ENCODE measurements around the gene VPS8. TPM values are rescaled to one million over a fixed set of nuclear protein-coding genes. Genes with fewer than 3 reads are reported as not detected.

Gene VPS8
- total RNA-seq, 1 experiment from 2014 or later = 39.7 TPM

DNA sequence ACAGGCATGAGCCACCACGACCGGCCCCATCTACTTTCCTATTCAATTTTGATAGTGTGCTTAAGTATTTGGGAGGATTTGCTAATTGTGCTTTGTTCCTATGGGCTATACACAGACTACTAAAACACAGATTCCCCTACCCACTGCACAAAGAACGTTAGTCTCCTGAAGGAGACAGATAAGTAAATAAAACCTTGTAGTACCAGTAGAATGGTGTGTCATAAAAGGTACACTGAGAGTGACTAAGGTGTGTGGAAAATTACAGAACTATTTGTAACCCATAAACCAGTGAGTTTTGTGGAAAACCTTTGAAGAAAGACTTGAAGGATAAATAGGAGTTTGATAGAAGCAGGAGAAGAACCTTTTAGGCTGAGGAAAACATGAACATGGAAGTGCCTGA lies 158.2 kb downstream of the VPS8 start:
- Mint-ChIP-seq H3K4me3 (no peak overlapping the region), H3K9me3 (no peaks in the 10 kb centered on the region; a peak in 1 of 5 replicates), H3K4me1 (peaks cover 3 to 6% of the 10 kb centered on the region in 2 experiments; a peak in 3 of 4 replicates), H3K27ac (no peak overlapping the region), H3K27me3 (ENCODE audit: low read depth) (no peaks in the 10 kb centered on the region), H3K36me3 (ENCODE audit: insufficient read depth in 1 of 3, low read depth in 3 of 3) (peaks cover 14 to 39% (median 21%) of the 10 kb centered on the region in 3 experiments)
- Histone ChIP-seq H2BK12ac (ENCODE audit: insufficient read length, low read depth, low read length) (no peak overlapping the region), H3K79me1 (ENCODE audit: insufficient read depth, low read depth, low read length, poor library complexity, severe bottlenecking) (no peaks in the 10 kb centered on the region), H4K91ac (ENCODE audit: insufficient read length, low read depth, low read length) (no peak overlapping the region), H3K4me2 (ENCODE audit: insufficient read depth, insufficient read length, low read length) (no peak overlapping the region), H3K4ac (ENCODE audit: low read depth, low read length) (no peak overlapping the region), H2BK20ac (ENCODE audit: low read depth, low read length, poor library complexity, severe bottlenecking) (no peak overlapping the region), H3K27ac (ENCODE audit: insufficient read length, low read depth, low read length) (no peak overlapping the region), H3K23ac (ENCODE audit: insufficient read length, low read depth, low read length) (no peak overlapping the region), H2BK120ac (ENCODE audit: low read depth, low read length, poor library complexity, severe bottlenecking) (no peak overlapping the region), H3K18ac (ENCODE audit: insufficient read length, low read depth, low read length) (no peak overlapping the region), H3K4me1 (ENCODE audit: insufficient read depth, low read length) (no peaks in the 10 kb centered on the region), H3K14ac (ENCODE audit: insufficient read depth, low read length) (no peak overlapping the region), H3K79me2 (ENCODE audit: insufficient read depth, low read length) (no peaks in the 10 kb centered on the region), H4K20me1 (ENCODE audit: control insufficient read depth, insufficient read depth, insufficient read length) (no peaks in the 10 kb centered on the region), H3K9ac (ENCODE audit: extremely low read depth, insufficient read length, low read length) (no peak overlapping the region), H3K56ac (ENCODE audit: insufficient read length, low read depth, low read length) (no peak overlapping the region), H3K27me3 (ENCODE audit: insufficient read depth, low read length) (no peaks in the 10 kb centered on the region), H2BK15ac (ENCODE audit: low read depth, low read length) (no peak overlapping the region), H4K5ac (ENCODE audit: insufficient read length, low read depth, low read length) (no peak overlapping the region), H2AFZ (ENCODE audit: low read length) (no peak overlapping the region), H3T11ph (ENCODE audit: low read length) (no peak overlapping the region), H3K9me3 (ENCODE audit: control insufficient read depth, low read depth, low read length) (no peaks in the 10 kb centered on the region), H2AK5ac (ENCODE audit: insufficient read length, low read length) (no peak overlapping the region), H4K8ac (replicated peaks; ENCODE audit: insufficient read length, low read depth, low read length) (no peak overlapping the region), H2BK5ac (ENCODE audit: insufficient read length, low read length) (no peak overlapping the region), H3K23me2 (ENCODE audit: insufficient read length, low read depth, low read length, poor library complexity, severe bottlenecking) (no peaks in the 10 kb centered on the region)
- TF ChIP-seq, protein P1, sequence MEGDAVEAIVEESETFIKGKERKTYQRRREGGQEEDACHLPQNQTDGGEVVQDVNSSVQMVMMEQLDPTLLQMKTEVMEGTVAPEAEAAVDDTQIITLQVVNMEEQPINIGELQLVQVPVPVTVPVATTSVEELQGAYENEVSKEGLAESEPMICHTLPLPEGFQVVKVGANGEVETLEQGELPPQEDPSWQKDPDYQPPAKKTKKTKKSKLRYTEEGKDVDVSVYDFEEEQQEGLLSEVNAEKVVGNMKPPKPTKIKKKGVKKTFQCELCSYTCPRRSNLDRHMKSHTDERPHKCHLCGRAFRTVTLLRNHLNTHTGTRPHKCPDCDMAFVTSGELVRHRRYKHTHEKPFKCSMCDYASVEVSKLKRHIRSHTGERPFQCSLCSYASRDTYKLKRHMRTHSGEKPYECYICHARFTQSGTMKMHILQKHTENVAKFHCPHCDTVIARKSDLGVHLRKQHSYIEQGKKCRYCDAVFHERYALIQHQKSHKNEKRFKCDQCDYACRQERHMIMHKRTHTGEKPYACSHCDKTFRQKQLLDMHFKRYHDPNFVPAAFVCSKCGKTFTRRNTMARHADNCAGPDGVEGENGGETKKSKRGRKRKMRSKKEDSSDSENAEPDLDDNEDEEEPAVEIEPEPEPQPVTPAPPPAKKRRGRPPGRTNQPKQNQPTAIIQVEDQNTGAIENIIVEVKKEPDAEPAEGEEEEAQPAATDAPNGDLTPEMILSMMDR (conservative IDR thresholded peaks at IDR 0.05) = no peak
- no CpG with 5 or more reads among the region's 3 CpGs for WGBS (ENCODE audit: extremely low coverage, insufficient read length, low lambda C conversion rate)
- no peak for DNase-seq
